IPS-18c (cell line): ENCODE data around the gene MAPK4.

ENCODE experiments used
- H3K4me3 ChIP-seq: 2 replicates; pipeline ENCODE4 v1.7.0; 2013; ENCODE audit warnings: low read depth, mild to moderate bottlenecking, low read length, moderate library complexity; ENCODE audit not compliant: insufficient read depth
- H3K9me3 ChIP-seq: one replicate; pipeline ENCODE4 v1.6.1; 2013; ENCODE audit warnings: mild to moderate bottlenecking, low read length, moderate library complexity; ENCODE audit not compliant: control insufficient read depth, insufficient read depth

MAPK4 gene

GRCh38 chr18:50658601-50659000 lies 98.7 kb downstream of the MAPK4 start:
- Histone ChIP-seq H3K4me3 (no peak overlapping the region), H3K9me3 (no peaks in the 10 kb centered on the region)

DNA sequence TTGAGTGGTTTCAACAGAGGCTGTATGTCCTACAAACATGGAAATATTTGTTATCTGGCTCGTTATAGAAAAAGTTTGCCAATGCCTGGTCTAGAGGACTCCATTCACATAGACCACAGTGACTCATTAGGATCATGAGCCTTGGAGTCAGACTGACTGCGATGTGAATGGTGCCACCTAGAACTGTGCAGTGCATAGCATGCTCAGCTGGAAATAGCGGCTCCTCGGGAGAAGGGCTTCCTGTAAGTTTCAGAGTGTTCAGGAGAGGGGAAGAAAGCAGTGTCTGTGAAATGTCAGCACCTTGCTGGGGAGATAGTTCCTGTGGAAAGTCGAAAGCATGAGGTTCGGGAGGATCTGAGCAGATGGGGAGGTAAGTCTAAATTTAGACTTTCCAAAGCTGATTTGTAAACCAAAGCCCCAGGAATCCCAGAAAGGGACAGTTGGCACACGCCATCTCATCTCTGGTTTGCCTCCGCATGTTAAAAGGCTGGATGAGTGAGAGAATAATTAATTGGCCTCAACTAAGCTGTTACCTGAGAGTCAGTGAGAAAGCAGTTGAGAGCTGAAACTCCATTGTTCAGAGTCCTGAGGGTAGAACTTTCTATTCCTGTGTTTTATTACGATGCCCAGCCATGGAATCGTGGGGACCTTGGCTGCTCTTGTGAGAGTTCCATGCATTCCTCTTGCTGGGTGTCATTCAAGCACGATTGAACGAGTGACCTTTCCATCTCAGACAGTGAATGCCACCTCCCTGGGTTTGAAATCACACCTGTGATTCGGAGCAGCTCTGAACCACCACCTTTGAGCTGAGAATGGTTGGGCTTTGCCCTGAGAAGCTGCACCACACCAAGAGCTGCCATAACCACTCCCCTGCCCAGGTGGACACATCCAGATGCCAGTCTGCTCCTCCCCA lies 99.5 kb downstream of the MAPK4 start:
- Histone ChIP-seq H3K9me3 (no peaks in the 10 kb centered on the region), H3K4me3 (no peak overlapping the region)

DNA sequence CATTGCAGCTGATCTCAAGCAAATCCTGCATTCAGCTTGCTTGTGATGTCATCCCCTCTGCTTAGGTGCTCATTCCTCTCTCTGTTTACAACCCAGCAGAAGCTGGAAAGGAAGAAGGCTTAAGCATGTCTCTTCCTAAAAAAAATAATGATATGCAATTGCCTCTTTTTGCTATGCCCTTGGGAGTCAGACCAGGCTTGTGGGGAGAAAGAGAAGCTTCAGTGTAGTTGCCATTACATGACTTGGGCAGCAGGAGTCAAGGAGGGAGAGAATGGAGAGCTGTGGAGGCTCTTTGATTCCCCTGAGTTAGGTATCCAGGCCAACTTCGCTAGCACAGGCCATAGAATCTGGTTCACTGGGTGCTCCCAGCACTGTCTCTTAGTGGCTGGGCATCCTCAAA lies 101.1 kb downstream of the MAPK4 start:
- H3K4me3 ChIP-seq: no peak overlapping the region
- no peaks in the 10 kb centered on the region for H3K9me3 ChIP-seq

- no peak overlapping the region for H3K4me3 ChIP-seq
- H3K9me3 ChIP-seq: no peaks in the 10 kb centered on the region
Measured at GRCh38 chr18:50662177-50662576, 102.3 kb downstream of the MAPK4 start.

- H3K9me3 ChIP-seq: no peaks in the 10 kb centered on the region
Measured at GRCh38 chr18:50662775-50663383, 103.0 kb downstream of the MAPK4 start.

DNA sequence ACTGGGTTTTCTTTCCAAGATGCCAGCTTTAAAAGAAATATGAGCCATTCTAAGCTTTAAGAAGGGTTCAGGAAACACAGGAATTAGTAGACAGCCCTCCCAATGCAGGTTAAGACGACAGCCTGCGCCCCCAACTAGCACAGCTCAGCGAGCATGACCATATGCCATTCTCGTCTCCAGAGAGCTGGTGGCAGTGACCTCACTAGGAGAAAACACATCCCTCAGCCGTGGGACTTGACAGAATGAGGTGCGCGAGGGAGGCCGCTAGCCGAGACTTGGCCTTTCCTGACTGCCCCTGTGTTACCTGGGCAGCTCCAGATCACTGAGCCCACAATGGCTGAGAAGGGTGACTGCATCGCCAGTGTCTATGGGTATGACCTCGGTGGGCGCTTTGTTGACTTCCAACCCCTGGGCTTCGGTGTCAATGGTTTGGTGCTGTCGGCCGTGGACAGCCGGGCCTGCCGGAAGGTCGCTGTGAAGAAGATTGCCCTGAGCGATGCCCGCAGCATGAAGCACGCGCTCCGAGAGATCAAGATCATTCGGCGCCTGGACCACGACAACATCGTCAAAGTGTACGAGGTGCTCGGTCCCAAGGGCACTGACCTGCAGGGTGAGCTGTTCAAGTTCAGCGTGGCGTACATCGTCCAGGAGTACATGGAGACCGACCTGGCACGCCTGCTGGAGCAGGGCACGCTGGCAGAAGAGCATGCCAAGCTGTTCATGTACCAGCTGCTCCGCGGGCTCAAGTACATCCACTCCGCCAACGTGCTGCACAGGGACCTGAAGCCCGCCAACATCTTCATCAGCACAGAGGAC lies 103.9 kb downstream of the MAPK4 start:
- Histone ChIP-seq H3K4me3 (no peak overlapping the region; the same call in 1 of the 2 replicates), H3K9me3 (no peaks in the 10 kb centered on the region)

More at GRCh38 chr18:50662775-50663383, 103.0 kb downstream of the MAPK4 start:
- H3K4me3 ChIP-seq: no peak overlapping the region

DNA sequence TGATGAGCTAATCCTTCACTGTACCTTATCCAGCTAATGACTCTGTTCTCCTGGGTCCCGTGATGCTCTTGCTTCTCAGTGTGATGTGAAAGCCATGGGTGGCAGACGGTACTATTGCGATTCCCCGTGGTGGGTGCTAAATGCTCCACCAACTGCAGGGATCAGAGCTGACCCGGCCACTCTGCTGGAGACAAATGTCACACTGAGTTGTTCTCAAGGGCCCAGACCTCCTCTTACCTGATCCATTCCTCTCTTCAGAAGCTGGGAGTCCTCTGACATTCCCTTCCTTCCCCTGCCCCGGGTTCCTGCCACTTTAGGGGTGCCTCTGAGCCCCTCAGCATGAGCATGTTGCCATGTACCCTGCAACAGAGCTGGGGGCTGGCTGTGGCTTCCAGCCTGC lies 105.1 kb downstream of the MAPK4 start:
- no peak overlapping the region for H3K4me3 ChIP-seq
- H3K9me3 ChIP-seq: no peaks in the 10 kb centered on the region

- no peaks in the 10 kb centered on the region for H3K9me3 ChIP-seq
Measured at GRCh38 chr18:50665519-50665918, 105.6 kb downstream of the MAPK4 start.

DNA sequence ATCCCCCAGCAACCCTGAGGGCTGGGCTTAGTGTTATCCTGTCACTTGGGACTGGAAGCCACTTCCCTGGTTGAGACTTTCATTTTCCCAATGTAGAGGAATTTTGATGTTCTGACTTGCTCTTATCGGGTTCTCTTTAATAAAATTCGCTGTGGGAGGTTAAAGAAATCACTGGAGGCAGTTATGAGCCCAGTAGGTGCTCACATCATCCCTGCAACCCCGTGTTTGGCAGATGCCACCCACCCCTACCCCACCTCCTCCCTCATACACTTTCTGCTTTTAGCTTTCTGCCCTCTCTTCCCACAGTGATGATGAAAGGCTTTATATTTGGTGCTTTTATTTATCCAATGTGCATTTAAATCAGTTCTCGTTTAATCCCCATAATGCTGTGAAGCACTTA lies 106.6 kb downstream of the MAPK4 start:
- no peaks in the 10 kb centered on the region for H3K9me3 ChIP-seq
- H3K4me3 ChIP-seq: no peak overlapping the region

More at GRCh38 chr18:50665519-50665918, 105.6 kb downstream of the MAPK4 start:
- no peak overlapping the region for H3K4me3 ChIP-seq

- H3K4me3 ChIP-seq: no peak overlapping the region
- no peaks in the 10 kb centered on the region for H3K9me3 ChIP-seq
Measured at GRCh38 chr18:50671376-50671775, 111.5 kb downstream of the MAPK4 start.

- Histone ChIP-seq H3K9me3 (no peaks in the 10 kb centered on the region), H3K4me3 (no peak overlapping the region)
Measured at GRCh38 chr18:50674307-50674980, 114.6 kb downstream of the MAPK4 start.

- Histone ChIP-seq H3K4me3 (no peak overlapping the region), H3K9me3 (no peaks in the 10 kb centered on the region)
Measured at GRCh38 chr18:50675043-50675442, 115.2 kb downstream of the MAPK4 start.

DNA sequence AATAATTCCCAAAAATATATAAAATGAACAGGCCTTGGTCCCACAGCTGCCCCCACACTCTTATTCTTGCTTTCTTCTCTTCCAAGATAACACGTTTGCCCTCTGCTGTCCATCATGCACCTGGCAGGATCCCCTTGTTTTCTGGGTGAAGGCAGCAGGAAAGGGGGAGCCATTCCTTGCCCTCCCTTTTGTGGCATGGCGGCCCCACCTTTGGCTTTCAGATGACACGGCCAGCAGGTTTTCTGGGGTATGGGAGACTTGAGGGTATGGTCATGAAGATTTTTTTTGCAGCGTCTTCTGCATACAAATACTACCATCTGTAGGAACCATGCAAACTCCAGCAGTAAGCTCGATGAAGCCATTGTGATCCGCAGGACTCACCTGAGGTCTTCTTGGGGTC lies 118.8 kb downstream of the MAPK4 start:
- Histone ChIP-seq H3K4me3 (no peak overlapping the region), H3K9me3 (no peaks in the 10 kb centered on the region)

- Histone ChIP-seq H3K4me3 (no peak overlapping the region), H3K9me3 (no peaks in the 10 kb centered on the region)
Measured at GRCh38 chr18:50679056-50679455, 119.2 kb downstream of the MAPK4 start.

- Histone ChIP-seq H3K9me3 (no peaks in the 10 kb centered on the region), H3K4me3 (no peak overlapping the region)
Measured at GRCh38 chr18:50679656-50680055, 119.8 kb downstream of the MAPK4 start.

DNA sequence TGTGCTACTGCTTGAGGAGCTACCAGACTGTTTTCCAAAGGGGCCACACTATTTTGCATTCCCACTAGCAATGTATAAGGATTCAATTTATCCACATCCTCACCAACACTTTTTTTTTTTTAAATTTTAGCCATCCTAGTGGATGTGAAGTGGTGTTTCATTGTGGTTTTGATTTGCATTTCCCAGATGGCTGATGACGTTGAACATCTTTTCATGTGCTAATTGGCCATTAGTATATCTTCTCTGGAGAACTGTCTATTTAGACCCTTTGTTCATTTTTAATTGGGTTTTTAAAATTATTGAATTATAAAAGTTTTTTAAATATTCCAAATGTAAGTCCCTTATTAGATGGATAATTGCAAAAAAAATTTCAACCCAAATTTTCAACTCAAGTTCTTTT lies 121.1 kb downstream of the MAPK4 start:
- H3K9me3 ChIP-seq: no peaks in the 10 kb centered on the region
- no peak overlapping the region for H3K4me3 ChIP-seq

DNA sequence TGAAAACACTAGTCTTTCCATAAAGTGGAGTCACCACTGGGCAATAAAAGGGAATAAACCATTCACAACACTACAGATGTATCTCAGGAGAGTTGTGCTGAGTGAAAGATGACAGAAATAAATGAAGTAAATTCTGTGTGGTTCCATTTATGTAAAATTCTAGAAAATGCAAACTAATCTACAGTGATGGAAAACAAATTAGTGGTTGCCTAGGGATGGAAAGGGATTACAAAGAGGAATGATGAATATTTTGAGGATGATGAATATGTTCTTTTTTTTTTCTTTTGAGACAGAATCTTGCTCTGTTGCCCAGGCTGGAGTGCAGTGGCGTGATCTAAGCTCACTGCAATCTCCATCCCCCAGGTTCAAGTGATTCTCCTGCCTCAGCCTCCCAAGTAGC lies 123.0 kb downstream of the MAPK4 start:
- Histone ChIP-seq H3K4me3 (no peak overlapping the region), H3K9me3 (no peaks in the 10 kb centered on the region)
